ENCODE results near the gene LOXHD1. TPM values are rescaled to one million over a fixed set of nuclear protein-coding genes. Genes with fewer than 3 reads are reported as not detected.

Gene LOXHD1
- total RNA-seq, 1 experiment from 2014 or later = not detected

DNA sequence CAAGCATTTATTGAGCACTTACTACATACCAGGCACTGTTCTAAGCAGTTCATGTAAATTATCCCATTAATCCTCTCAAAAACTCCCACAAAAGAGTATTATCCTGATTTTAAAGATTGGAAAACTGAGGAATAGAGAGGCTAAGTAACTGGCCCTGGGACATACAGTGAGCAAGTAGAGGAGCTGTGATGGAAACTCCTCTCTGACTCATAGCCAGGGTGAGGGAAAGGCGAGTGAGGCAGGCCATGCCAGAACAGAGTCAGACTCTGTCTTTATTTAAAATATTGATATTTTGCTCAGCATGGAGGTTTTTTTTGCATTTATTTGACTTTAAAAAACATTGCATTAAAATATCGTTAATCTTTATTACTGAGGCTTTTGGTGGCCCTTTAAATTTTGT lies 208.0 kb downstream of the LOXHD1 start:
- H3K36me3 ChIP-seq (ENCODE audit: control insufficient read depth, insufficient read depth, low read length) = no peaks in the 10 kb centered on the region
- POLR2A ChIA-PET = no interaction called here

GRCh38 chr18:46448347-46448746 lies 208.7 kb downstream of the LOXHD1 start:
- Histone ChIP-seq H3K9me3 (ENCODE audit: control insufficient read depth, insufficient read depth, low read depth, low read length) (no peaks in the 10 kb centered on the region), H3K27me3 (ENCODE audit: control insufficient read depth, insufficient read depth, low read length) (no peaks in the 10 kb centered on the region), H3K4me3 (ENCODE audit: low read depth in 2 of 2, low read length in 2 of 2) (no peak overlapping the region), H3K36me3 (ENCODE audit: control insufficient read depth, insufficient read depth, low read length) (no peaks in the 10 kb centered on the region), H3K4me1 (ENCODE audit: control insufficient read depth, insufficient read depth, low read length) (no peaks in the 10 kb centered on the region), H3K27ac (ENCODE audit: low read length) (no peak overlapping the region)
- no peak for ATAC-seq
- TF ChIP-seq CTCF (IDR thresholded peaks at IDR 0.05) (no peak), TCF7L2 (IDR thresholded peaks at IDR 0.05; ENCODE audit: low read depth, low read length) (no peak), SIN3A (IDR thresholded peaks at IDR 0.05; ENCODE audit: borderline replicate concordance, insufficient read depth, low read depth, low read length) (no peak), REST (IDR thresholded peaks at IDR 0.05; ENCODE audit: insufficient read depth in 1 of 2, low read depth in 2 of 2, low read length in 1 of 2) (no peak), POLR2AphosphoS5 (IDR thresholded peaks at IDR 0.05; ENCODE audit: low read depth, low read length) (no peak)
- no TSS peak for BruUV-seq (replicated peaks)
- in situ Hi-C loops (cut with HindIII; ENCODE audit: low pct_unique_long_range_greater_than_20kb, low sequenced_read_pairs) (no loop called here), intact Hi-C loops (cut with micrococcal nuclease; ENCODE audit: unreplicated experiment) (no loop called here)
- no peak for DNase-seq (ENCODE audit: low read depth, low spot score)
- ChIA-PET POLR2A (no interaction called here), CTCF (no interaction called here)

More for the DNA sequence above, 208.0 kb downstream of the LOXHD1 start:
- intact Hi-C loops (cut with micrococcal nuclease; ENCODE audit: unreplicated experiment) = no loop called here
- no peak overlapping the region for H3K4me3 ChIP-seq (ENCODE audit: low read depth in 2 of 2, low read length in 2 of 2)
- H3K9me3 ChIP-seq (ENCODE audit: control insufficient read depth, insufficient read depth, low read depth, low read length) = no peaks in the 10 kb centered on the region
- BruUV-seq (replicated peaks) = no TSS peak
- TF ChIP-seq CTCF (IDR thresholded peaks at IDR 0.05) = no peak
- TF ChIP-seq SIN3A (IDR thresholded peaks at IDR 0.05; ENCODE audit: borderline replicate concordance, insufficient read depth, low read depth, low read length) = no peak
- no peak for TF ChIP-seq REST (IDR thresholded peaks at IDR 0.05; ENCODE audit: insufficient read depth in 1 of 2, low read depth in 2 of 2, low read length in 1 of 2)
- TF ChIP-seq POLR2AphosphoS5 (IDR thresholded peaks at IDR 0.05; ENCODE audit: low read depth, low read length) = no peak
- TF ChIP-seq TCF7L2 (IDR thresholded peaks at IDR 0.05; ENCODE audit: low read depth, low read length) = no peak
- in situ Hi-C loops (cut with HindIII; ENCODE audit: low pct_unique_long_range_greater_than_20kb, low sequenced_read_pairs) = no loop called here
- ATAC-seq (no peak), DNase-seq (ENCODE audit: low read depth, low spot score) (no peak)
- H3K27ac ChIP-seq (ENCODE audit: low read length) = no peak overlapping the region
- H3K4me1 ChIP-seq (ENCODE audit: control insufficient read depth, insufficient read depth, low read length) = no peaks in the 10 kb centered on the region
- CTCF ChIA-PET = no interaction called here
- no peaks in the 10 kb centered on the region for H3K27me3 ChIP-seq (ENCODE audit: control insufficient read depth, insufficient read depth, low read length)

Data from Panc1 (cell line).